HCT116 (cell line): ENCODE data around the gene CAPZB.

Experiments used
- CEBPB ChIP-seq: IDR thresholded peaks from 2 replicates; pipeline ENCODE4 v1.6.1; 2012; ENCODE audit warnings: low read depth
- EGR1 ChIP-seq: IDR thresholded peaks from 2 replicates; pipeline ENCODE4 v1.6.1; 2012; ENCODE audit warnings: low read depth
- EZH2 ChIP-seq: fragments of 200-600 bp; sonication (generic); IDR thresholded peaks from 2 replicates; pipeline ENCODE4 v1.6.1; 2017; ENCODE audit warnings: antibody characterized with exemption, mixed run types
- EZH2phosphoT487 ChIP-seq: fragments of 200-600 bp; IDR thresholded peaks from 2 replicates; pipeline ENCODE4 v1.6.1; 2018; ENCODE audit warnings: antibody characterized with exemption, borderline replicate concordance
- FOSL1 ChIP-seq: IDR thresholded peaks from 2 replicates; pipeline ENCODE4 v1.6.1; 2012; ENCODE audit warnings: low read depth
- JUND ChIP-seq: IDR thresholded peaks from 2 replicates; pipeline ENCODE4 v1.6.1; 2012
- POLR2A ChIP-seq: IDR thresholded peaks from 2 replicates; pipeline ENCODE4 v1.7.0; 2011; ENCODE audit warnings: borderline replicate concordance; ENCODE audit not compliant: insufficient read depth, insufficient read length; ENCODE audit errors: extremely low read depth
- POLR2AphosphoS5 ChIP-seq: IDR thresholded peaks from 2 replicates; pipeline ENCODE4 v1.6.1; 2011; ENCODE audit warnings: mild to moderate bottlenecking, low read depth, low read length, moderate library complexity
- SIN3A ChIP-seq: IDR thresholded peaks from 2 replicates; pipeline ENCODE4 v1.6.1; 2012; ENCODE audit warnings: low read depth
- SP1 ChIP-seq: IDR thresholded peaks from 2 replicates; pipeline ENCODE4 v1.6.1; 2012; ENCODE audit warnings: low read depth
- YY1 ChIP-seq: IDR thresholded peaks from 2 replicates; pipeline ENCODE4 v1.6.1; 2011; ENCODE audit warnings: low read length, low read depth, moderate library complexity, mild to moderate bottlenecking; ENCODE audit not compliant: insufficient replicate concordance; ENCODE audit errors: extremely low read depth
- ZNF274 ChIP-seq: fragments of 200-500 bp; sonication (Bioruptor generic); IDR thresholded peaks from 2 replicates; pipeline ENCODE4 v1.6.1; 2014; ENCODE audit warnings: mild to moderate bottlenecking, low read depth, low read length, inconsistent platforms
- TF ChIP-seq, protein P1 (sequence below), 3 experiments: fragments of 200-600 bp in 1 of 3; sonication (generic) in 1 of 3; IDR thresholded peaks in 2 of 3; conservative IDR thresholded peaks in 1 of 3; 2 replicates each; pipeline ENCODE4 v1.5.1; 2012 to 2017; ENCODE audit warnings: low read depth in 2 of 3, low read length in 2 of 3, antibody characterized with exemption in 1 of 3, borderline replicate concordance in 1 of 3, control low read depth in 1 of 3, mild to moderate bottlenecking in 1 of 3, mixed read lengths in 1 of 3, mixed run types in 1 of 3, moderate library complexity in 1 of 3; ENCODE audit not compliant: insufficient read depth in 1 of 3
- TF ChIP-seq, protein P2 (sequence below): IDR thresholded peaks from 2 replicates; pipeline ENCODE4 v1.6.1; 2012

DNA sequence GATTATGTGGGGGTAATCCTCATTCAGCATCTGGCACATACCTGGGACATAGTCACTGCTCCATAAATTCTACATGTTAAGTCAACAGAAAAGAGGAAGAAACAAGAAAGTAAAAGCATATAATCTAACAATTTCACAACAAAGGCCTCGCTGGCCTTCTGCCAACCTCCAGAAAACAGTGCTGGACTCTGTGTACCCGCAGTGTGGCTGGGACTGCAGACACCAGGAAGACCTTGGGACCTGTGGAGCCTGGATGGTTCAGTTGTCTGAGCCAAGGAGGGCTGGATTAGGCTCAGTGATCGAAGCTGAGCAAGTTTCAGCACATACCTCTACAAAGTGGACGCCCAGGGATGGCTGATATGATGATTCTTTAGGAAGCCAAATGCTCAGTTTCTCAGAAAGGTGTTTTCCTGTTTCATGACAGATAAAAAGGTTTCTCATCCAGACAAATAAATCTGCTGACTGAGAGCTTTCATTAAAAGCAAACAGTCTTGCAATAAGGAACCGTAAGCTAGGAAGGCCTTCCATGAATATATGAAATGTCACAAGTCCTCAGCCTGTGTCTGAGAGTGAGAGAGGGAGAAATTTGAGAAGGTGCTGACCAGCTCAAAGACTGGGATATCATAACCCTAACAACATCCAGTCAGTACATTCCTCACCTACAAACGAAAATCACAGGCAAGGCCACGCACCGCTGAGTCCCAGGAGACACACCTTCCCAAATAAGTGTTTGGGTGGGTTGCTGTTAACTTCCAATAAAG, 48.4 kb downstream of the CAPZB start:
- TF ChIP-seq EZH2phosphoT487 = no peak
- TF ChIP-seq SP1 = no peak
- no peak for TF ChIP-seq YY1
- TF ChIP-seq POLR2AphosphoS5 = no peak
- TF ChIP-seq EZH2 = no peak
- TF ChIP-seq, protein P1, sequence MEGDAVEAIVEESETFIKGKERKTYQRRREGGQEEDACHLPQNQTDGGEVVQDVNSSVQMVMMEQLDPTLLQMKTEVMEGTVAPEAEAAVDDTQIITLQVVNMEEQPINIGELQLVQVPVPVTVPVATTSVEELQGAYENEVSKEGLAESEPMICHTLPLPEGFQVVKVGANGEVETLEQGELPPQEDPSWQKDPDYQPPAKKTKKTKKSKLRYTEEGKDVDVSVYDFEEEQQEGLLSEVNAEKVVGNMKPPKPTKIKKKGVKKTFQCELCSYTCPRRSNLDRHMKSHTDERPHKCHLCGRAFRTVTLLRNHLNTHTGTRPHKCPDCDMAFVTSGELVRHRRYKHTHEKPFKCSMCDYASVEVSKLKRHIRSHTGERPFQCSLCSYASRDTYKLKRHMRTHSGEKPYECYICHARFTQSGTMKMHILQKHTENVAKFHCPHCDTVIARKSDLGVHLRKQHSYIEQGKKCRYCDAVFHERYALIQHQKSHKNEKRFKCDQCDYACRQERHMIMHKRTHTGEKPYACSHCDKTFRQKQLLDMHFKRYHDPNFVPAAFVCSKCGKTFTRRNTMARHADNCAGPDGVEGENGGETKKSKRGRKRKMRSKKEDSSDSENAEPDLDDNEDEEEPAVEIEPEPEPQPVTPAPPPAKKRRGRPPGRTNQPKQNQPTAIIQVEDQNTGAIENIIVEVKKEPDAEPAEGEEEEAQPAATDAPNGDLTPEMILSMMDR (IDR thresholded peaks at IDR 0.05 in 2 of 3, conservative IDR thresholded peaks at IDR 0.05 in 1 of 3; ENCODE audit: borderline replicate concordance in 1 of 3, insufficient read depth in 1 of 3, low read depth in 2 of 3, low read length in 2 of 3) = no peak
- no peak for TF ChIP-seq POLR2A
- TF ChIP-seq FOSL1 = no peak
- TF ChIP-seq CEBPB = no peak
- TF ChIP-seq SIN3A = no peak
- TF ChIP-seq EGR1 = no peak
- TF ChIP-seq JUND = no peak
- TF ChIP-seq ZNF274 = no peak
- TF ChIP-seq, protein P2, sequence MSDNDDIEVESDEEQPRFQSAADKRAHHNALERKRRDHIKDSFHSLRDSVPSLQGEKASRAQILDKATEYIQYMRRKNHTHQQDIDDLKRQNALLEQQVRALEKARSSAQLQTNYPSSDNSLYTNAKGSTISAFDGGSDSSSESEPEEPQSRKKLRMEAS = no peak
